AG08396 (cell line): ENCODE measurements around the gene DLG5.
A peak's percentile ranks its signal among the peaks of the same experiment; 100 is the strongest.
"Not testable (repeated sequence)": the region's sequence is repeated elsewhere in the genome, so short reads cannot be mapped to it uniquely, and the experiment has no call there.

Source experiments
- DNase-seq: peaks from one replicate; pipeline ENCODE4 v3.0.0; 2012; ENCODE audit warnings: low spot score, mixed read lengths

Gene DLG5

GRCh38 chr10:77768039-77768438 lies 158.5 kb downstream of the DLG5 start:
- DNase-seq, result no peak

DNA sequence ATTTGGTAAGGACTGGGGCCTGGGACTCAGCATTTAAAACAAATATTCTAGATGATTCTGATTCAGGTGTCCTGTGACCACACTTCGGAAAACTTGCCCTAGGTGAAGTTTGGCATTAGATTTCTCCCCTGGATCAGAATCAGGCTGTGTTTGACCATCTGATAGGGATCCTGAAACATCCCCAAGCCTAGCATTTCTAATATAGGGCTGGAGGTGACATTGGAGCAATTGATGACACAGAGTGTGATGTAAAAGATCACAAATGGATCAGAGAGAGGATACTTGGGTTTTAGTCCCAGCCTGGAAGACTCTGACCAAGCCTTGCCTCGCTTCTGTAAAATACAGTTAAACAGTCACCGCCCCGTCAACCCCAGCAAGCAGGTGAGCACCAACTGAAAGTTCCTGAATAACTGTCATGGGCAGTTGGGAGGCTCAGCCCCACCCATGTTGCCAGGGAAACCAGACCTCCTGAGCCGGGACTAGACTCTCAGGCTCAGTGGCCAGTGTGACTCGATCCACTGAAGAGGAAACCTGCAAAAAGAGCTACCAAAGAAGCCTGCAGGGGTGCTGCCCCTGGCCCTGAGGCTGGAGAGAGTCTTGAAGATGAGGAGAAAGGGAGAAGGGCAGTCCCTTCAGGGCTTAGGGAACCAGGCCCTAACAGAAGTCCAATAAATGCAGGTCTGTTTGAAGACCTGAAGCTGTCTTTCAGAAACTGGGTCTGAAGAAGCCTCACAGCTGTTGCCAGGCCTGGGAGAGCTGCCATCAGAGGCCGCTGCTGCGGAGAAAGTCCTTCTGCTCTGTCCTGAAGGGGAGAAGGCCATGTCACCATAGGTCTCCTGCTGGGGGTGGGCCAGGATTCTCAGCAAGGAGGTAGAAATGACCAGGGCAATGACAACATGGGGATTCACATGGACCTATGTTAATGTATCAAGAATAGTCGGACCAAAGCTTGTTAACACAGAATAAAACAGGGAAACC lies 162.8 kb downstream of the DLG5 start:
- no peak for DNase-seq

DNA sequence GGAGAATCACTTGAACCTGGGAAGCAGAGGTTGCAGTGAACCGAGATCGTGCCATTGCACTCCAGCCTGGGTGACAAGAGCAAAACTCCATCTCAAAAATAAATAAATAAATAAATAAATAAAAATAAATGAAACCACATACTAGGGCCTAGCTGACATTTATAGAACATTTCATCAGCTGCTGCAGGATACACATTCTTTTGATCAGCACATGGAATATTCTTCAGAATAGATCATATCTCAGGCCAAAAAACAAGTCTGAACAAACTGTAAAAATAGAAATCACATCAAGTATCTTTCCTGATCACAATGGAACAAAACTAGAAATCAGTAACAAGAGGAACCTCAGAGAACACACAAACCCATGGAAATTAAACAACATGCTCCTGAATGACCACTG lies 168.1 kb downstream of the DLG5 start:
- DNase-seq, result not testable (repeated sequence)

- peak; percentile 69 for DNase-seq
These were observed 170.0 kb downstream of the DLG5 start for GRCh38 chr10:77756319-77757232.

- DNase-seq, result peak; percentile 46
These were observed 180.4 kb downstream of the DLG5 start for GRCh38 chr10:77746047-77746707.

DNA sequence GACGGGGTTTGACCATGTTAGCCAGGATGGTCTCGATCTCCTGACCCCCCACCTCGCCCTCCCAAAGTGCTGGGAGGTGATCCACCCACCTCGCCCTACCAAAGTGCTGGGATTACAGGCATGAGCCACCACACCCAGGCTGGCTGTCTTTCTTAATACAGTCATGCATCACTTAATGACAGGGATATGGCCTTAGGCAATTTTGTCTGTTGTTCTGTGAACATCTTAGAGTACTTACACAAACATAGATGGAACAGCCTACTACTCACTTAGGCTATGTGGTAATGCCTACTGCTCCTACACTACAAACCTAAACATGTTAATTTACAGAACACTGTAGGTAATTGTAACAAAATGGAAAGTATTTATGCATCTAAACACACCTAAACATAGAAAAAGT lies 182.3 kb downstream of the DLG5 start:
- no peak for DNase-seq

GRCh38 chr10:77742172-77742571 lies 184.4 kb downstream of the DLG5 start:
- DNase-seq, result no peak

DNA sequence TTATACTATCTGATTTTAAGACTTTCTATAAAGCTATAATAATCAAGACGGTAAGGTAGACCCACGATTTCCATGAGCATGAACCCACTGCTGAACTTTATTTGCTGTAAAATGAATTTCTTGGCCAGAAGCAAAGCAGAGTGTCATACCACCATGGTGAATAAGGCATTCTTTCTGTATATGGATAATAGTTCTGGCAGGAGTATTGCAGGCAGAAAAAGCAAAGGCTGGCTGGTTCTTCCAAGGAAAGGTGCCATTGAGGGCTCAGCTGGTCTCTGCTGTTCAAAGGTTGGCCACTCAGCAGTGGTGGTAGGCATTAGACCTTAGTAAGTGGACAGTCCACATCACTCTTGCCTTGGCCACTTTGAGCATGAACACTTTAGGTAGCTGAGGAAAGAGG lies 184.8 kb downstream of the DLG5 start:
- peak; percentile 33 for DNase-seq
